Measurements from ENCODE around the gene PLEKHM1.

Gene PLEKHM1

DNA sequence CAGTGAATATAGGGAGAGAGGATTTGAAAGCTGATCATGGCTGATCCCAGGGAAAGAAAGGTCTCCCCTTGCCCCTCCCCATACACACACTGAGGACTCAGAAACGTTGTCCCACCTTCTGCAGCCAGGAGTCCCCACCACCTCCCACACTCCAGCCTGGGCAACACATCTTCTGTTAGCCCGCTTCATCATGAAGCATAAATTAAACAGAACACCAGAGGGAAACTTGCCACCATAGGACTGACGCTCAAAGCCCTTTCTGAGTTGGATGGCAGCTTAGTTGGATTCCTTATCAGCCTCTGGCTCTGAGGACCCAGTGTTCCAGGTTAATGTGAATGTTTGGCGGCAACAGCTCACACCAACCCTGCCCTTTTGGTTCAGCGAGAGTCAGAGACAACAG lies 91.7 kb downstream of the PLEKHM1 start:
- no peak for DNase-seq (ENCODE audit: low spot score)

DNA sequence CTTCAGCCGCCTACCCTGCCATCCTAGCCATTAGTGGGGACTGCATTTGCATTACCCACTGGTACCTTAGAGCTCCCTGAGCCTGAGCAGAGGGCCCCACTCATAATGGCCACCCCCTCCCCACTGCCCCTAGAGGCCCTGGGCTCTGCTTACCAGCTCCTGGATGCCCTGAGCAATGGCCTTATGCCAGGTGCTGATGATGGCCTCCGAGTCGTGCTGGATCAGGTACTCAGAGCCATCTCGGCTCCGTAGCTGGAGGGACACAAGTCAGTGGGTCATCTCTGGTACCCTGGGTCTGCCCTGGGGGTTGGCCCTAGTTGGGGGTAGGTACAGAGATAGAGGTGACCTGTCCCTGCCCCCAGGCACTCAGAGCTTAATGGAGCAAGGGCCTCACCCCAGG lies 92.7 kb downstream of the PLEKHM1 start:
- no peak for DNase-seq (ENCODE audit: low spot score)

DNA sequence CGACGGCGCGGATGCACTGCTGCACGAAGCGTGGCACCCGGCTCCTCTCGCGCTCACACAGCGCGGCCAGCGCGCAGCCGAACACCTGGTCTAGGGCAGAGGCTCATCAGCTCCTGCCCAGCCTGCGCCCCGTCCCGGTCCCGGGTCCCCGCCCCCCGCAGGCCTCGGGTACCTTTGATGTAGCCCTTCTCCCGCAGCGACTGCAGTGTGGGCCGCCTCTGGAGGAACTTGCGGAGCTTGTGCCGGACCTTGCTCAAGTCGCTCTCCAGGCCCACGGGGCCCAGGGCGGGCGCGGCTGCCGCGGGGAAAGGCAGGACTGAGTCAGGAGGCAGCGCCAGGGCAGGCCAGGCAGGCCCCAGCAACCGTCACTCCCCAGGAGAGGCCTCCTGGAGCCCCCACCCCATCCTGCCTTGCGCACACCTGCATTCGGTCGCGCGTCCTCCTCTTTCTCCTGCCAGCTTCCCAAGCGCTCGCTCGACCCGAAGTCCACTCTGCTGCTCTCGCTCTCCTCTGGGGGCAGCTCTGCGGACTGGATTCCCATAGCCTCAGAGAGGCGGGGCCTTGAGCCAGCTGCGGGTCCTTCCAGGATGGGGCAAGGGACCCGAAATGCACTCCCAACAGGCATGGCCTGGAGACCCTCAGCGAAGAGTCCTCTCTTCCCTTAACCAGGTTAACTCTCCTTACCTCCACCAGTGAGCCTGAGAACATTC lies 93.9 kb downstream of the PLEKHM1 start:
- no peak for DNase-seq (ENCODE audit: low spot score)

DNA sequence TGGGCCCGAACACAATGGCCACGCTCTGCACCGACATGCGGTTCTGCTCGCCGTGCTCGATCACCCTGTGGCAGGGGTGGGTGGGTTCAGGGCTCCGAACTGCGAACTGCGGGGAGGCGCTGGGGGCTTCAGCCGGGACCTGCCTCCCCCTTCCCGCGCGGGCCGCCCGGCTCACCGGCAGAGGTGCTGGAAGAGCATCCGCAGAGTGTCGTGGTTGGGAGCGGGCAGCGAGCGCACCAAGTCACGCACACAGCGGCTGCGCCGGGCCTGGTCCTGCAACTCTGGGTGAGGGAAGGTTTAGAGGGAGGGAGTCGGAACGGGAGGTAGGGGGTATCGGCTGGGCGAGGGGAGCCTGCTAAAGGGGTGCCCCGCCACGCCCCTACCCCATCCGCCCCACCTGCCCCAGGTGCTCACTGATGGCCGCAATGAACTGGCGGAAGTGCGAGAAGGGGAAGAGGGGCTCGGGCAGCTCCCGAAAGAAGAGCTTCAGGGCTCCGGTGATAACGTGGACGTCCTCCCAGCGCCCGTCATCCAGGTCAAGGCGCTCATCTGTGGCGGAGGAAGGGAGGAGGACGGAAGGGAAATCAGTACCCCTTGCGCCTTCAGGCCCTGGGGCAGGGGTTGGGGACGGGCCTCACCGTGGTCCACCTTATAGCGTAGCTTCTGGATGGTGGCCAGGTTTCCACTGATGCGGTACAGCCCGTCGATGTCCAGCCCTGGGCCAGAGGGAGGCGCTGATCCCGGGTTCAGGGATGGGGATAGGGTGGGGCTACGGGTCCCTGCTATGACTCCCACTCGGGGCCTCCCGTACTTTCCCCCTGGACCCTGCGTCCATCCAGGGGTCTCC lies 94.7 kb downstream of the PLEKHM1 start:
- no peak for DNase-seq (ENCODE audit: low spot score)

DNA sequence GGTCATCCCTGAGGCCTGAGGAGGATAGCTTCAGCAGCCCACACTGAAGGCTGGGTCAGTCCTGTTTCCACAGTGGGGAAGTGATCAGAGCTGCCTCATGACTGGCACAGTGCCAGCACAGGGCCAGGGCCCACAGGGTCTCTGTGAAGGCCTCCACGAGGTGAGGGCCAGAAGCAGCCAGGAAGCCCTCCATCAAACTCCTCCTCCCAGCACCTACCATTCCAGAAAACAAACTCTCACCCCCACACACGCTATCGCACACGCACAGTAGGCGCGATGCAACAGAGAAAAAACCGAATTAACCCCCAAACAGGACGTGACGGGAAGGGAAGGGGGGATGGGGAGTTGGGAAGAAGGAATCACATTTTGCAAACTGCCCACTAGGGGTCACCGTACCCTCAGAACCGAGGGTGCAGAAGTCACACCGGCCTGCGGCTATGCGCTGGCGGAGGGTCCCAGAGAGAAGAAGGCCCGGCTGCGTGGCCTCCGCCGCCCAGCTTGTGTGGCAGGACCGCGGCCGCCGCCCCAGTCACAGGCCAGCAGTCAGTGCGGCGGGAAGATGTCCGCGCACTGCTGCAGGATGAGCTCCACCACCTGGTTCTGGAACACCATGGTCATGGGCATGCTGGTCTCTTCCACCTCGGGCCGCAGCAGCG lies 95.5 kb downstream of the PLEKHM1 start:
- DNase-seq (ENCODE audit: low spot score): peak; percentile 90

DNA sequence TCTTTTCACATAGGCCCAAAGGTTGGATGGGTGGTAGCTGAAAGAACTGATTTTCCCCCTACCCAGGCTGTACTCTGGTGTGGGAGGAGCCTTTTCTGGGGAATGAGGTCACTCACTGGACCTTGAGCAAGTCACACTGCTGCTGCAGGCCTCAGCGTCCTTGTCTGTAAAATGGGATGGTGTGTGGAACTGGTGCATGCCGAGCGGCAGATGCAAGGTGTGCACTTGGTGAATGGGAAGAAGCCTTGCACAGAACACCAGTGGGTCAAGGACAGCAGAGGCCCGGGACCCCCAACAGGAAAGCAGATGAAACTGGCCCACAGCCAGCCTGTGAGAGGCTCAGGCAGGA lies 96.0 kb downstream of the PLEKHM1 start:
- no peak for DNase-seq (ENCODE audit: low spot score)

DNA sequence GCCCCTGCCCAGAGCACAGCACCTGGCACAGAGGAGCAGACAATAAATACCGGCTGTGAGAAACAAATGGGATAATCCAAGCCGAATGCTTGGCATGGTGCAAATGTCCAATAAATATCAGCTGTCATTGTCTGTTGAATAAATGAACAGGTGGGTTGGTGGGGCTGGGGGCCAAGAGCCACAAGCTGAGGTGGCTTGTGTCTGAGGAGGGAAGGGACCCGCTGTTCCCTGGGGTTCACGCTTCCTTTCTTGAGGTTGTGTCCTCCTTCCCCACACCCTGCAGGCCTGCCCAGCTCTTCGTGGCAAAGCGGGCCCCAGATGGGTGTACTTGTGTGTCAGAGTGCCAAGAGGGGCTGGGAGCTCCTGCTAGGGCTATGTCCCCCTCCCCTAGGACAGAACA lies 96.4 kb downstream of the PLEKHM1 start:
- DNase-seq (ENCODE audit: low spot score): no peak

DNA sequence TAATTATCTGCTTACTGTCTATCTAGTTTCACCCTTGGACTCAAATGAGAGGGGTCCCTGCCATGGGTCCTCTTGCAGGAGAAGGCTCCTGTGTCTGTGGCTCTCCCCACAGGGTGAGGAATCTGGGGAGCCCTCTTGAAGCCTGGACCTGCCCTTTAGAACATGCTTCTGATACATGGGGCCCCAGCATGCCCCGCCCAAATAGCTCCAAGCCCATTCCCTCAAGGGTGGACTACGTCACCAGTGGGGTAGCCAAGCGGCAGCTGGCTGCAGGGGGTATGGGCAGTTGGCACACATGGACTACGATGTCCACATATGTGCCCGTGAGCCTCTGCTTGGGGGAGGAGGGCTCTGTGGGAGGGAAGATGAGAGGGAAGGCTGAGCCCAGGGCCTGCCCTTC lies 97.1 kb downstream of the PLEKHM1 start:
- no peak for DNase-seq (ENCODE audit: low spot score)

DNA sequence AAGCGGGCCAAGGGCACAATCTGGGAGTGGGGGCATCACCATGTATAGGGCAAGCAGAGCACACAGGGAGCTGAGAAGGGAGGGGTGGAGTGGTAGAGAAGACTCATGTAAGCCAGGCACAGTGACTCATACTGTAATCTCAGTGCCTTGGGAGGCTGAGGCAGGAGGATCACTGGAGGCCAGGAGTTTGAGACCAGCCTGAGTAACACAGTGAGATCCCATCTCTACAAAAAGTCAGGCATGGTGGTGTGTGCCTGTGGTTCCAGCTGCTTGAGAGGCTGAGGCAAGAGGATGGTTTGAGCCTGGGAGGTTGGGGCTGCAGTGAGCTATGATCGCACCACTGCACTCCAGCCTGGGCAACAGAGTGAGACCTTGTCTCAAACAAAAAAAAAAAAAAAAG lies 98.6 kb downstream of the PLEKHM1 start:
- DNase-seq (ENCODE audit: low spot score): no peak

DNA sequence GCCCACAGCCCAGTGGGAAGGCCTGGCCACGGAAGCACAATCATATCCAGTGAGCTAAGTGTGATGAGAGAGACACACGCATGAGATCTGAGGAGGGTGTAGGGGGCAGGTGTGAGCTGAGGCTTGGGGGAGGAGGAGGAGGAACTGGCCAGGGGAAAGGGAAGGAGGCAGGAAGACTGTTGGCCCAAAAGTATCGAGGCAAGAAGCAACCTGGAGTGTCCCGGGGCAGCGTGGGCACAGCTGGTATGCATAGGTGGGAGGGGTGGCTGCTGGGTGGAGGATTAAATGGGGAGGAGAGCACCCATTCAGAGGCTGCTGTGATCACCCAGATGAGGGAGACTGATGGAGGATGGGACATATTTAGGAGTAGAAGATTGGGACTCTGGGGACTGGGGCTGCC lies 99.2 kb downstream of the PLEKHM1 start:
- no peak for DNase-seq (ENCODE audit: low spot score)

DNA sequence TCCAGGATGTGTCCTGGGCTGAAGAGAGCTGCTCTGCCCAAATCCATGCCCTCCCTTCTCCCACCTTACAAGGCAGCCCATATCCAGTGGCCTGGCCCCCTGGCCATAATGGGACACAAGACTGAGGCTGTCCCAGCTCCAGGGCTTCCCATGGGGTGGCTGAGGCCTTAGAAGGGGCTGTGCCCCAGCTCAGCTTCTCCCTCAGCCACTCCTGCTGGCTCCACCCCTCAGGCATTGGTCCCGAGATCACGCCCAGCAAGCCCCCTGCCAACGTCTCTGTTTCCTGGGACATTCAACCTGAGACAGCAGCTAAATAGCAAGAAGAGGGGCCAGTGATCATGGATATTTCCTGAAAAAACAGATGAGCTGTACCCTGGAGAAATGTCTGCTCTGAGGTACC lies 101.2 kb downstream of the PLEKHM1 start:
- DNase-seq (ENCODE audit: low spot score): no peak

DNA sequence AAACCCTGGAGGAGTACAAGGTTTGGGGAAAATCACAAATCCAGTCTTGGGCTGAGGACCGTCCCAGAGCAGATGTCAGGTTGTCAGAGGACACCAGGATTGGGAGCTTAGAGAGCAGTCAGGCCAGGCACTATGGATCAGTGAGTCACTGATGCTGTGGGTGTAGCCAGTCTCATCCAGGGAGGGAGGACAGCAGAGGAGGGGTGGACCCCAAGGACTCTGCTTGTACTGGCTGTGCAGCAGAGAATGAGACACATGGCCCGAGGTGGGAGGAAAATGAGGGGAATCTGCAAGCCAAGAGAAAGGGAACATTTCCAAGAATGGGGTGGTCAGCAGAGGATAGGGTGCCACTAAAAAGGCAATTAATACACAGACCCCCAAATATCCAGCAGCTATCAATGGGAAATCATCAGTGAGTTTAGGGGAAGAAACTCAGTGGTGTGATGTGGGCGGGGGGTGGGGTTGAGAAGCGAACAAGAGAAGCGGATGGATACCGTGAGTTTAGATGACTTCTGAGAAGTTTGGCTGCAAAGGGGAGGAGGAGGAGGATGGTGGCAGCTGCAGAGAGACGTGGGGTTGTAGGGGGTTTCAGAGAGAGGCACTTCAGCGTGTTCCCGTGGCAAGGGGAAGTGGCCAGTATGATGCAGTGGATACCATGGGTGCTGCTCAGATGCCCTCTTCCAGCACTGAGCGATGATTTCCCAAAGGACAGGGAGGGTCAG lies 101.8 kb downstream of the PLEKHM1 start:
- peak; percentile 69 for DNase-seq (ENCODE audit: low spot score)

DNA sequence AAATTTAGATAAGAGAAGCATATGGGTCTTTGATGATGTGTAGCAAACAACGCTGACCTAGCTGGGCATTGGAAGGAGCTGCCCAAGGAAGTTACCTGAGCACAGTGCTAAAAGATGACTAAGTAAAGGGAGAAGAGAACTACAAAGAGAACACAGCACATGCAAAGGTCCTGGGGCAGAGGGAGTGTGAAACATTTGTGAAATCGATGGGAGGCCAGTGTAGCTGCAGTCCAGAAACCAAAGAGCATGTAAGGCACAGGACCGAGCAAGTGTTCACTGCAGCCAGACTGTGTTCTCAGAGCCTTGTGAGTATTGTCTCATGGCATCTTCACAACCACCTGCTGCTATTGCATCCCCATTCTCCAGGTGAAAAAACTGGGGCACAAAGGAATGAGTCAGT lies 102.8 kb downstream of the PLEKHM1 start:
- DNase-seq (ENCODE audit: low spot score): no peak

DNA sequence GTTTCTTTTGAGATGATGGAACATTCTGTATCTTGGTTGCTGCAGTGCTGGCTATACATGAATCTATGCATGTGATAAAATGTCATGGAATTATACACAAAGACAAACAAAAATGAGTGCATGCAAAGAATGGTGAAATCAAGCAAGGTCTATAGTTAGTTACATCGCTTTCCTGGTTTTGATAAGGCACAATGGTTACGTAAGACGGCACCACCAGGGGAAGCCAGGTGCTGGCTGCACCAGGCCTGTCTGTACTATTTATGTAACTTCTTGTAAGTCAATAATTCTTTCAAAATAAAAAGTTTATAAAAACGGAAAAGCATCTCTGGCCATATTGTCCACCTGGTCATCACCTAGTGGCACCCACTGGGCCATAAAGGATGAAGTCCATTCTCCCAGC lies 104.3 kb downstream of the PLEKHM1 start:
- no peak for DNase-seq (ENCODE audit: low spot score)
